Muscle layer of duodenum (tissue), 2 donors: ENCODE data around the gene FAM78A.
"Not testable (repeated sequence)": the region's sequence is repeated elsewhere in the genome, so short reads cannot be mapped to it uniquely, and the experiment has no call there.

ENCODE experiments used
- H3K27ac ChIP-seq: one replicate; pipeline ENCODE4 v1.7.0; 2013; ENCODE audit warnings: mild to moderate bottlenecking, low read length
- H3K27me3 ChIP-seq: one replicate; pipeline ENCODE4 v1.7.0; 2013; ENCODE audit warnings: low read depth, mild to moderate bottlenecking, control low read depth, low read length
- H3K36me3 ChIP-seq, 2 donors: one replicate each; pipeline ENCODE4 v1.7.0; 2013; ENCODE audit warnings: low read length in 2 of 2, control low read depth in 1 of 2, mild to moderate bottlenecking in 1 of 2; ENCODE audit not compliant: insufficient read depth in 2 of 2, control insufficient read depth in 1 of 2
- H3K4me1 ChIP-seq, 2 donors: one replicate each; pipeline ENCODE4 v1.7.0; 2013; ENCODE audit warnings: low read length in 2 of 2, mild to moderate bottlenecking in 2 of 2, control low read depth in 1 of 2, moderate library complexity in 1 of 2; ENCODE audit not compliant: insufficient read depth in 2 of 2, control insufficient read depth in 1 of 2
- H3K4me3 ChIP-seq, 2 donors: one replicate each; pipeline ENCODE4 v1.7.0; 2013; ENCODE audit warnings: low read length in 2 of 2, low read depth in 1 of 2, mild to moderate bottlenecking in 1 of 2
- H3K9me3 ChIP-seq, 2 donors: one replicate each; pipeline ENCODE4 v1.7.0; 2013; ENCODE audit warnings: low read length in 2 of 2, control low read depth in 1 of 2, mild to moderate bottlenecking in 1 of 2; ENCODE audit not compliant: control insufficient read depth in 1 of 2
- donor health status: healthy.

The FAM78A gene

DNA sequence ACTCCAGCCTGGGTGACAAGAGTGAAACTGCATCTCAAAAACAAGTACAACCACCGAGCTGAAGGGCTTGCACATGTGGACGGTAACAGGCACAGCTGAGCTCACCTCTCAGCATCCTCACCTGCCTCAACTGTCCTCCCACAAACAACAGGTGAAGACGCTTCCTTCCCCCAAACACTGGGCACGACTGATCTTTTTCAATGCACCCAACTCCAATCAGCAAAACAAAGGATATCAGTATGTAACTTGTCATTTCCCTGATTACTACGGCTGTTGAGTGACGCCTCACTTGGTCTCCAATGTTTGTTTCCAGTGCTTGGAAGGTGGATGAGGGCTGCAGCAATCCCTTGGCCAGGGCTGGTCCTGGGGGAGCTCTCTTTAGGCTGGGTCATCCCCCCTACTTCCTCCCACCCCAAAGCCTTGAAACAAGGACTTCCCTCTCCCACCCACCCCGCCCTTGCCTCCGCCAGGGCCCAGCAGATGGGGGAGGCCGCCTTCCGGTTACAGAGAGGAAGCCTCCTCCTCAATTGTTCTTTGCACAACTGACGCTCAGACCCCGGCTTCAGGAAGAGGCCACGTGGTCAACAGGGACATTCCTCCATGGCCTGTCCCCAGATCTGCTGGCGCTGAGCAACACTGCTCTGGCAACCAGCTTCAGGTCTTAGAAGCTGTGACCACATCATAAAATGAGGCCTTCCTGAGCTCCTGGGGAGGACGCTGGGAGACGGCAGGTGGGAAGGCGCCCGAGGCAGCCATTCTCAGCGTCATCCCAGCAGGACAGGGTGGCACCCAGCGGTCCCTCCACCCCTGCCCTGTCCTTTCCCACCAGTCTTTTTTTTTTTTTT lies 5.9 kb downstream of the FAM78A start:
- peaks cover 5 to 12% of the 10 kb centered on the region in 2 donors for H3K4me1 ChIP-seq
- H3K4me3 ChIP-seq, result no peak overlapping the region
- no peaks in the 10 kb centered on the region for H3K36me3 ChIP-seq
- H3K27me3 ChIP-seq, result no peaks in the 10 kb centered on the region
- H3K27ac ChIP-seq, result no peak overlapping the region
- H3K9me3 ChIP-seq, result no peaks in the 10 kb centered on the region

DNA sequence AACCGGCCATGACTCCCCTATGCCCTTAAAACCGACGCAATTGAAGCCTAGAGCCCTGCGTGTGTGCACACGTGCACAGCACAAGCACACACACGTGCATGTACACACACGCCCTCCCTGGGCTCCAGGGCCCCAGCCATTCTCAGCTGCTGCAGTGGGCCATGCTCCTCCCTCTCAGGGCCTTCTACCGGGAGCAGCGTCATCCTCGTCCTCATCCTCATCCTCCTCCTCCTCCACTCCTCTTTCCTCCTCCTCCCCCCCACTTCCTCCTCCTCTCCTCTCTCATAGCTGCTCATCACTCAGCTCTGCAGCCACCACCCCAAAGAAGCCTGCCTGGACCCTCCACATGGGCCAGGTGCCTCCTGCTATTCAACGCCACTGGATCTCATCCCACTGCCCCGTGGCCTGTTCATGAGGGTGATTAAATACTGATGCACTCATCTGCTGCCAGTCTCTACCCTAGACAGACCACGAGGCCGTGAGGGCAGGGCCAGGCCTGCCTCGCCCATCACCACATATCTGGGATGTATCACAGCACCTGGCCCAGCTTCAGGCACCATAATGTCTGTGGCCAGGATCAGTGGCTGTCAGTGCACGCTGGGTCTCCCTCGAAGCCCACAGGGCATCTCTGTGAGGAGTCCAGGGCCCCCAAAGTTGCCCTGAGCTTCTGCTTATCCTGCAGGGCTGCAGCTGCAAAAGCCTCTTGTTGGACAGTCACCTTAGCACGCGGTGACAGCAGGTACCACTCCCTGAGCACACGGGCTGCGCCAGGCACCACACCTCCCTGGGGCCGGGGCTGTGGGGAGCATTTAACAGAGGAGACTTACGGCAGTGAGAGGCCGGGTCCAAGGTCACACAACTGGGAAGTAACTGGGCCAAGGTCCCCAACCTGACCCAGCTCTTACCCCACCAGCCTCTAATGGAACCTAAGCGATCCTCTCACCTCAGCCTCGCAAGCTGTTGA lies 9.8 kb downstream of the FAM78A start:
- H3K4me3 ChIP-seq, result no peak overlapping the region
- peaks cover 4 to 10% of the 10 kb centered on the region in 2 donors for H3K4me1 ChIP-seq
- no peak overlapping the region for H3K27ac ChIP-seq
- H3K27me3 ChIP-seq, result no peaks in the 10 kb centered on the region
- no peaks in the 10 kb centered on the region for H3K9me3 ChIP-seq
- no peaks in the 10 kb centered on the region for H3K36me3 ChIP-seq

GRCh38 chr9:131264231-131264630 lies 12.1 kb downstream of the FAM78A start:
- H3K27me3 ChIP-seq, result no peaks in the 10 kb centered on the region
- H3K9me3 ChIP-seq, result no peaks in the 10 kb centered on the region
- peaks cover 0 to 7% of the 10 kb centered on the region in 2 donors for H3K4me1 ChIP-seq
- no peak overlapping the region for H3K27ac ChIP-seq
- no peak overlapping the region for H3K4me3 ChIP-seq
- H3K36me3 ChIP-seq, result peaks cover 3 to 8% of the 10 kb centered on the region in 2 donors

GRCh38 chr9:131263701-131264100 lies 12.6 kb downstream of the FAM78A start:
- H3K27ac ChIP-seq, result no peak overlapping the region
- peaks cover 3 to 8% of the 10 kb centered on the region in 2 donors for H3K36me3 ChIP-seq
- H3K9me3 ChIP-seq, result no peaks in the 10 kb centered on the region
- H3K4me1 ChIP-seq, result peaks cover 0 to 7% of the 10 kb centered on the region in 2 donors
- no peaks in the 10 kb centered on the region for H3K27me3 ChIP-seq
- H3K4me3 ChIP-seq, result no peak overlapping the region

DNA sequence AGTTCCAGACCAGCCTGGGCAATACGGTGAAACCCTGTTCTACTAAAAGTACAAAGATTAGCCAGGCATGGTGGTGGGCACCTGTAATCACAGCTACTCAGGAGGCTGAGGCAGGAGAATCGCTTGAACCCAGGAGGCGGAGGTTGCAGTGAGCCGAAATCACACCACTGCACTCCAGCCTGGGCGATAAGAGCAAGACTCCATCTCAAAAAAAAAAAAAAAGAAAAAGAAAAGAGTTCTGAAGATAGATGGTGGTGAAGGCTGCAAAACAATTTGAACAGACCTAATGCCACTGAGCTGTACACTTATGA lies 13.3 kb downstream of the FAM78A start:
- not testable (repeated sequence) for H3K36me3 ChIP-seq, H3K9me3 ChIP-seq, H3K27ac ChIP-seq, H3K4me3 ChIP-seq, H3K27me3 ChIP-seq, H3K4me1 ChIP-seq

GRCh38 chr9:131262327-131263032 lies 13.8 kb downstream of the FAM78A start:
- H3K27ac ChIP-seq, result no peak overlapping the region

GRCh38 chr9:131260751-131261452 lies 15.4 kb downstream of the FAM78A start:
- H3K4me3 ChIP-seq, result no peak overlapping the region
- no peaks in the 10 kb centered on the region for H3K27me3 ChIP-seq
- no peak overlapping the region for H3K27ac ChIP-seq
- H3K36me3 ChIP-seq, result peaks cover 3 to 8% of the 10 kb centered on the region in 2 donors
- H3K4me1 ChIP-seq, result peaks cover 5 to 7% of the 10 kb centered on the region in 2 donors
- H3K9me3 ChIP-seq, result no peaks in the 10 kb centered on the region

More at GRCh38 chr9:131262327-131263032, 13.8 kb downstream of the FAM78A start:
- Histone ChIP-seq H3K4me3 (no peak overlapping the region), H3K4me1 (peaks cover 3 to 7% of the 10 kb centered on the region in 2 donors), H3K36me3 (peaks cover 3 to 8% of the 10 kb centered on the region in 2 donors), H3K27me3 (no peaks in the 10 kb centered on the region), H3K9me3 (no peaks in the 10 kb centered on the region)

- Histone ChIP-seq H3K9me3 (no peaks in the 10 kb centered on the region), H3K27me3 (no peaks in the 10 kb centered on the region), H3K4me3 (no peak overlapping the region), H3K27ac (no peak overlapping the region), H3K36me3 (peaks cover 3 to 8% of the 10 kb centered on the region in 2 donors), H3K4me1 (peaks cover 4 to 8% of the 10 kb centered on the region in 2 donors)
These were observed 16.3 kb downstream of the FAM78A start for GRCh38 chr9:131259916-131260597.

GRCh38 chr9:131259432-131259898 lies 16.8 kb downstream of the FAM78A start:
- H3K4me1 ChIP-seq, result peaks cover 4 to 8% of the 10 kb centered on the region in 2 donors
- H3K27me3 ChIP-seq, result no peaks in the 10 kb centered on the region
- H3K27ac ChIP-seq, result no peak overlapping the region
- no peak overlapping the region for H3K4me3 ChIP-seq
- H3K9me3 ChIP-seq, result no peaks in the 10 kb centered on the region
- H3K36me3 ChIP-seq, result peaks cover 3 to 8% of the 10 kb centered on the region in 2 donors
